T follicular helper cell (primary cell): Measurements from ENCODE around the gene KIAA1217.

Experiments used
- DNase-seq: peaks from one replicate; pipeline ENCODE4 v3.0.0-alpha.2; 2020; ENCODE audit warnings: low read depth

Gene KIAA1217

GRCh38 chr10:24596217-24596930, 387.4 kb downstream of the KIAA1217 start:
- no peak for DNase-seq

DNA sequence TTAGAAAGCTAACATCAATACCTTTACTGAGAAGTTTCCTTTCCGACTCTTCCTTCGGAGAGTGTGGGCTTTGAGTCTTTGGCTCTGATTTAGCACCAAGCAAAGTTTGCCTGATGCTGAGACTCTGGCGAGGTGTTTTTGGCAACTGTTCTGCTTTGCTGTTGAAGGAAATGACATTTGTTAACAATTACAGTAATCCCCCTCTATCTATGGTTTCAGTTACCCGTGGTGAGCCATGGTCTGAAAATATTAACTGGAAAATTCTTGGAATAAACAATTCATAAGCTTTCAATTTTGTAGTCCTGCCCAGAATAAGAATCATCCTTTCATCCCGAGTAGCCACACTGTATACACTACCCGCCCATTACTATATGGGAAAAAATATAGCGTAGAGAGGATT, 388.5 kb downstream of the KIAA1217 start:
- DNase-seq, result no peak
